PC-3 (cell line): ENCODE measurements around the gene BRINP1. TPM values are rescaled to one million over a fixed set of nuclear protein-coding genes. Genes with fewer than 3 reads are reported as not detected.

Experiments used
- ATAC-seq: fragments of 200-7000 bp; cut with Tn5 transposase; 2 replicates; pipeline ENCODE4 v1.9.1; 2020; ENCODE audit warnings: mild to moderate bottlenecking, moderate library complexity
- BruUV-seq: library from RNA; stranded (reverse); fragments of 400-500 nt; replicated peaks from 2 replicates; lab custom pipeline; 2021; lab: Mats Ljungman, UMichigan
- CTCF ChIA-PET: fragments of 300-600 bp; sonication (Branson Sonifier 250); formaldehyde crosslinking; loops from one replicate; lab custom pipeline; 2022; ENCODE audit warnings: antibody characterized with exemption; lab: Charles Lee
- POLR2A ChIA-PET: fragments of 300-600 bp; sonication (Branson Sonifier 250); formaldehyde crosslinking; loops from one replicate; lab custom pipeline; 2022; ENCODE audit warnings: antibody characterized with exemption; ENCODE audit not compliant: unreplicated experiment; lab: Charles Lee
- DNase-seq: peaks from one replicate; pipeline ENCODE4 v3.0.0-alpha.2; 2015
- H2AFZ ChIP-seq: fragments of 300-600 bp; sonication (generic); 2 replicates; pipeline ENCODE4 v1.6.0; 2016; ENCODE audit warnings: antibody characterized with exemption, low read length
- H3F3A ChIP-seq: fragments of 300-600 bp; sonication (generic); one replicate; pipeline ENCODE4 v1.6.0; 2017; ENCODE audit warnings: antibody characterized with exemption, low read length, control low read depth, mild to moderate bottlenecking; ENCODE audit not compliant: unreplicated experiment
- H3K27ac ChIP-seq: fragments of 300-600 bp; sonication (generic); 2 replicates; pipeline ENCODE4 v1.5.1; 2016; ENCODE audit warnings: mild to moderate bottlenecking, low read length
- H3K27me3 ChIP-seq: fragments of 300-600 bp; sonication (generic); 2 replicates; pipeline ENCODE4 v1.6.1; 2016; ENCODE audit warnings: low read length, mixed read lengths
- H3K36me3 ChIP-seq: fragments of 300-600 bp; sonication (generic); 2 replicates; pipeline ENCODE4 v1.6.1; 2016; ENCODE audit warnings: low read depth, mixed run types, low read length, mixed read lengths
- H3K4me1 ChIP-seq: fragments of 300-600 bp; sonication (generic); 2 replicates; pipeline ENCODE4 v1.5.1; 2016; ENCODE audit warnings: low read length; ENCODE audit not compliant: insufficient read depth
- H3K4me2 ChIP-seq: fragments of 300-600 bp; sonication (generic); 2 replicates; pipeline ENCODE4 v1.6.0; 2016; ENCODE audit warnings: low read length
- H3K4me3 ChIP-seq: fragments of 300-600 bp; sonication (generic); 2 replicates; pipeline ENCODE4 v1.5.1; 2016; ENCODE audit warnings: mild to moderate bottlenecking, low read length, mixed read lengths
- H3K79me2 ChIP-seq: fragments of 300-600 bp; sonication (generic); 2 replicates; pipeline ENCODE4 v1.6.1; 2017; ENCODE audit warnings: low read length, mixed read lengths
- H3K9ac ChIP-seq: fragments of 300-600 bp; sonication (generic); 2 replicates; pipeline ENCODE4 v1.6.0; 2016; ENCODE audit warnings: mild to moderate bottlenecking, low read length
- H3K9me2 ChIP-seq: fragments of 300-600 bp; sonication (generic); replicated peaks from 2 replicates; pipeline ENCODE4 v1.6.1; 2016; ENCODE audit warnings: mixed run types, low read length, mixed read lengths
- H3K9me3 ChIP-seq: fragments of 300-600 bp; sonication (generic); 2 replicates; pipeline ENCODE4 v1.6.1; 2016; ENCODE audit warnings: low read length, mixed read lengths
- H4K20me1 ChIP-seq: fragments of 300-600 bp; sonication (generic); 2 replicates; pipeline ENCODE4 v1.6.1; 2016; ENCODE audit warnings: low read length, mixed read lengths
- EZH2 ChIP-seq: fragments of 300-600 bp; sonication (generic); IDR thresholded peaks from one replicate; pipeline ENCODE4 v1.6.1; 2017; ENCODE audit warnings: antibody characterized with exemption, mild to moderate bottlenecking, low read length; ENCODE audit not compliant: unreplicated experiment
- EZH2phosphoT487 ChIP-seq: fragments of 300-600 bp; sonication (generic); IDR thresholded peaks from 2 replicates; pipeline ENCODE4 v1.6.1; 2018; ENCODE audit warnings: mild to moderate bottlenecking, antibody characterized with exemption, low read length, borderline replicate concordance
- intact Hi-C: fragments of 100-400 bp; cut with micrococcal nuclease; formaldehyde crosslinking; loops from 2 replicates; pipeline ENCODE4 v1.9.0; 2023
- total RNA-seq: library from RNA; depleted of rRNA; stranded (reverse); fragments of >200 nt; gene quantifications from 2 replicates; pipeline ENCODE4 v1.2.3, GENCODE V29; 2014
- TF ChIP-seq, protein P1 (sequence below): fragments of 300-600 bp; sonication (generic); conservative IDR thresholded peaks from 2 replicates; pipeline ENCODE4 v1.5.1; 2017; ENCODE audit warnings: antibody characterized with exemption, low read depth, mild to moderate bottlenecking, low read length

BRINP1 gene
- total RNA-seq, 1 experiment from 2014 or later, result not detected

DNA sequence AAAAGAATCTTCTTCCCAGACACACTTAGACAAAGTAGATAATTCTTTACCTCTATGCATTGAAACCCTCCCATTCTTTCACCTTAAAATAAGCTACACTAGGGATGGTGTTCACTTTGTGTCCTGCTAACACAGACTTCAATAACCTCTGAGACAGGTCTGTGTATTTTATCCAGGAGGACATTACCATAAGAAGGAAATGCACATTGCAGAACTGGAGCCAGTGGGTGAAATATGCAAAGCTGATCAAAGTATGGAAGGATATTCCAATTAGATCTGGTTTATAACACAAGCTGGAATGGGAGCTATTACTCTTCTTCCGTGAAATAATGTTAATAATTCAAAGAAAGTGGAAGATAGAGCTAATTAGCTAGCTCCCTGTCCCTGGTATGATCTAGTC, 204.1 kb downstream of the BRINP1 start:
- H3K27ac ChIP-seq, result no peak overlapping the region
- no peak overlapping the region for H2AFZ ChIP-seq
- intact Hi-C loops, result no loop called here
- no peaks in the 10 kb centered on the region for H4K20me1 ChIP-seq
- no peak overlapping the region for H3K4me2 ChIP-seq
- H3K9ac ChIP-seq, result no peak overlapping the region
- no peak for ATAC-seq
- no peaks in the 10 kb centered on the region for H3K9me2 ChIP-seq
- TF ChIP-seq EZH2phosphoT487 (no peak), EZH2 (no peak)
- TF ChIP-seq, protein P1, sequence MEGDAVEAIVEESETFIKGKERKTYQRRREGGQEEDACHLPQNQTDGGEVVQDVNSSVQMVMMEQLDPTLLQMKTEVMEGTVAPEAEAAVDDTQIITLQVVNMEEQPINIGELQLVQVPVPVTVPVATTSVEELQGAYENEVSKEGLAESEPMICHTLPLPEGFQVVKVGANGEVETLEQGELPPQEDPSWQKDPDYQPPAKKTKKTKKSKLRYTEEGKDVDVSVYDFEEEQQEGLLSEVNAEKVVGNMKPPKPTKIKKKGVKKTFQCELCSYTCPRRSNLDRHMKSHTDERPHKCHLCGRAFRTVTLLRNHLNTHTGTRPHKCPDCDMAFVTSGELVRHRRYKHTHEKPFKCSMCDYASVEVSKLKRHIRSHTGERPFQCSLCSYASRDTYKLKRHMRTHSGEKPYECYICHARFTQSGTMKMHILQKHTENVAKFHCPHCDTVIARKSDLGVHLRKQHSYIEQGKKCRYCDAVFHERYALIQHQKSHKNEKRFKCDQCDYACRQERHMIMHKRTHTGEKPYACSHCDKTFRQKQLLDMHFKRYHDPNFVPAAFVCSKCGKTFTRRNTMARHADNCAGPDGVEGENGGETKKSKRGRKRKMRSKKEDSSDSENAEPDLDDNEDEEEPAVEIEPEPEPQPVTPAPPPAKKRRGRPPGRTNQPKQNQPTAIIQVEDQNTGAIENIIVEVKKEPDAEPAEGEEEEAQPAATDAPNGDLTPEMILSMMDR, result no peak
- no peak overlapping the region for H3K4me3 ChIP-seq
- BruUV-seq, result no TSS peak
- no peaks in the 10 kb centered on the region for H3F3A ChIP-seq
- no peaks in the 10 kb centered on the region for H3K4me1 ChIP-seq
- POLR2A ChIA-PET, result no interaction called here
- H3K27me3 ChIP-seq, result no peaks in the 10 kb centered on the region
- no peaks in the 10 kb centered on the region for H3K36me3 ChIP-seq
- DNase-seq, result no peak
- H3K9me3 ChIP-seq, result no peaks in the 10 kb centered on the region
- CTCF ChIA-PET, result no interaction called here
- H3K79me2 ChIP-seq, result no peaks in the 10 kb centered on the region

GRCh38 chr9:119164716-119165115, 204.5 kb downstream of the BRINP1 start:
- no peaks in the 10 kb centered on the region for H3F3A ChIP-seq
- no peaks in the 10 kb centered on the region for H3K36me3 ChIP-seq
- no peaks in the 10 kb centered on the region for H3K4me1 ChIP-seq
- H3K27me3 ChIP-seq, result no peaks in the 10 kb centered on the region
- no peak for DNase-seq
- no peak overlapping the region for H3K4me3 ChIP-seq
- ATAC-seq, result no peak
- H3K27ac ChIP-seq, result no peak overlapping the region
- H3K4me2 ChIP-seq, result no peak overlapping the region
- no peaks in the 10 kb centered on the region for H3K79me2 ChIP-seq
- ChIA-PET CTCF (no interaction called here), POLR2A (no interaction called here)
- no peak overlapping the region for H2AFZ ChIP-seq
- no peak overlapping the region for H3K9ac ChIP-seq
- TF ChIP-seq, protein P1, result no peak
- TF ChIP-seq EZH2phosphoT487, result no peak
- no peak for TF ChIP-seq EZH2
- intact Hi-C loops, result no loop called here
- H3K9me3 ChIP-seq, result no peaks in the 10 kb centered on the region
- no peaks in the 10 kb centered on the region for H3K9me2 ChIP-seq
- no peaks in the 10 kb centered on the region for H4K20me1 ChIP-seq
- no TSS peak for BruUV-seq

GRCh38 chr9:119160551-119160950, 208.7 kb downstream of the BRINP1 start:
- no peak overlapping the region for H3K27ac ChIP-seq
- H3F3A ChIP-seq, result no peaks in the 10 kb centered on the region
- ChIA-PET POLR2A (no interaction called here), CTCF (no interaction called here)
- DNase-seq (no peak), ATAC-seq (no peak)
- TF ChIP-seq EZH2 (no peak), EZH2phosphoT487 (no peak)
- TF ChIP-seq, protein P1, result no peak
- intact Hi-C loops, result no loop called here
- BruUV-seq, result no TSS peak
- H3K79me2 ChIP-seq, result no peaks in the 10 kb centered on the region
- no peaks in the 10 kb centered on the region for H3K4me1 ChIP-seq
- H3K36me3 ChIP-seq, result no peaks in the 10 kb centered on the region
- no peak overlapping the region for H3K9ac ChIP-seq
- H4K20me1 ChIP-seq, result no peaks in the 10 kb centered on the region
- no peaks in the 10 kb centered on the region for H3K9me3 ChIP-seq
- H3K9me2 ChIP-seq, result no peaks in the 10 kb centered on the region
- H3K27me3 ChIP-seq, result no peaks in the 10 kb centered on the region
- H3K4me2 ChIP-seq, result no peak overlapping the region
- no peak overlapping the region for H2AFZ ChIP-seq
- no peak overlapping the region for H3K4me3 ChIP-seq
